Stimulated activated memory B cell treated with anti-CD40 and anti-IgM and Interleukin-4, amounts not matched to agents 10 μg/mL and 1 μg/mL and 100 μg/mL, for 72 hours (primary cell): Measurements from ENCODE around the gene NXN.
"Not testable (repeated sequence)": the region's sequence is repeated elsewhere in the genome, so short reads cannot be mapped to it uniquely, and the experiment has no call there.

Experiments
- ATAC-seq: fragments of 150-1000 bp; cut with Tn5 transposase; 2 replicates; pipeline ENCODE4 v1.10.0; 2021
- H3K27ac Mint-ChIP-seq: one replicate; pipeline ENCODE4 v1.8.0; 2022; ENCODE audit warnings: mild to moderate bottlenecking, mixed read lengths
- H3K27me3 Mint-ChIP-seq: one replicate; pipeline ENCODE4 v1.8.0; 2022; ENCODE audit warnings: mixed read lengths
- H3K36me3 Mint-ChIP-seq: one replicate; pipeline ENCODE4 v1.8.0; 2022; ENCODE audit warnings: mixed read lengths
- H3K4me1 Mint-ChIP-seq: one replicate; pipeline ENCODE4 v1.8.0; 2022; ENCODE audit warnings: mixed read lengths
- H3K4me3 Mint-ChIP-seq: one replicate; pipeline ENCODE4 v1.8.0; 2022; ENCODE audit warnings: mild to moderate bottlenecking, moderate library complexity, mixed read lengths
- H3K9me3 Mint-ChIP-seq: one replicate; pipeline ENCODE4 v1.8.0; 2022; ENCODE audit warnings: mixed read lengths

NXN gene

DNA sequence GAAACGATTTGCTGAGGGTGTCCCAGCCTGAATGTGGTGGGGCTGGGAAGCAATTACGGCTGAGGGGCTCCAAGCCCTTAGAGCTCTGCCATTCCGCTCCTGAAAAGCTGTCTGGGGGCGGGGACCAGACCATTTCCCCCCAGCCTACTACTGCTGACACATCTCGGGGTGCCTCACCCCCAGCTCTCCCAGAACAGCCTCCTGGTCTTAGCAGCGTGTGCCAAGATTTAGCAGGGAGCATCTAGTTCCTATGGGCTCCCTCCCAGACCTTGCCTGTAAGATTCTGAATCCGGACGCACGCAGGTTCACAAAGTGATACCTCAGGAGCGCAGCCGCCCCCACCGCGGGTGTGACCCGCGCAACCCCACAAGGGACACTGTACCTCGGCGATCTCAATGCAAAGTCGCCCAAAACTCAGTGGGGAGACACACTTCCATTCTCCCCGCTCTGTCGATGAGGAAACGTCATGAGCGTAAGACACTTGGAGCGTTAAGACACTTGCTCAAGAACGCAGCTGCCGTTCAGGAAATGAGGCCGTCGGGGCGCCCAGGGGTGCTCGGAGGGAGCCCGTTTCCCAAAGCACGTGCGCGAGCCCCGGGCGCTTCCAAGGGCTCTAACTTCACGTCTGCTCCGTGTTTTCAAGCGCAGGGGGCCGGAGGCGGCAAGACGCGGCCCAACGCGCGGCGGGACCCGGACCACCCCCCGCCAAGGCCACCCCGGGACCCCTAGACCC, 228.1 kb downstream of the NXN start:
- Mint-ChIP-seq H3K9me3 (no peaks in the 10 kb centered on the region), H3K36me3 (peaks cover 36% of the 10 kb centered on the region), H3K4me1 (peaks cover 38% of the 10 kb centered on the region), H3K27ac (peak overlapping the region; percentile 99), H3K27me3 (no peaks in the 10 kb centered on the region), H3K4me3 (peak overlapping the region; percentile 98)
- ATAC-seq: peak; percentile 67

DNA sequence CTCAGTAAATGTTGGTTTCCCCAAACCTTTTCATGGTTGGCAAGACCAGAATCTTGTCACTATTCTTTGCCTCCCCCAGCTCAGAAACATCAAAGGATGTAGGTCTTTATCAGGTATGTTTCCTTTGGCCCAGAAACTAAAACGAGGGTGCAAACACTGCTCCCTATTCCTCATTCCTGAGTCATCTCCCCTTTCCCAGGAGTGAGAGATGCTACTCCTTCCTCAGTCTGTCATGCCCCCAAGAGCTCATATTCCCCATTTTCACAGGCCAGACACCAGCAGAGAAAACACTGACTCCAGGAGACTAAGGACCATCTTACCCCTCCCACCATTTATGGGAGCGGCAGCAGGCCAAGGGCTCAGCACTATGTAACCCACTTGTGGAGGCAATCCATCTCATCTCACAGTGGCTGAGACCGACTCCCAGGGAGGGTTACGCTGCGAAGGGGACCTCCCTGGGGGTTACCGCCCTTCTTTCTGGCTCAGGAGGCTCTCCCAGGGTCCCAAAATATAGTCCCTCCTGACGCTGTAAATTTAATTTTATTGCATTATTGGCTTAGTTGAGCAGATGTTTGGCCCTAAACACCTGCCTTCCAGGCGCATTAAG, 229.0 kb downstream of the NXN start:
- H3K4me3 Mint-ChIP-seq: peak overlapping the region; percentile 98
- peak overlapping the region; percentile 99 for H3K27ac Mint-ChIP-seq
- H3K9me3 Mint-ChIP-seq: no peaks in the 10 kb centered on the region
- no peaks in the 10 kb centered on the region for H3K27me3 Mint-ChIP-seq
- ATAC-seq: no peak
- H3K4me1 Mint-ChIP-seq: peaks cover 38% of the 10 kb centered on the region
- peaks cover 32% of the 10 kb centered on the region for H3K36me3 Mint-ChIP-seq

DNA sequence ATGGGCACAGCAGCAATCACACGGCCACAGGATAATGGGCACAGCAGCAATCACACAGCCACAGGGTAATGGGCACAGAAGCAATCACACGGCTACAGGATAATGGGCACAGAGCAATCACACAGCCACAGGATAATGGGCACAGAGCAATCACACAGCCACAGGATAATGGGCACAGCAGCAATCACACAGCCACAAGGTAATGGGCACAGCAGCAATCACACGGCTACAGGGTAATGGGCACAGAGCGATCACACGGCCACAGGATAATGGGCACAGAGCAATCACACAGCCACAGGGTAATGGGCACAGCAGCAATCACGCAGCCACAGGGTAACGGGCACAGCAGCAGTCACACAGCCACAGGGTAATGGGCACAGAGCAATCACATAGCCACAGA, 230.2 kb downstream of the NXN start:
- Mint-ChIP-seq H3K36me3 (peaks cover 42% of the 10 kb centered on the region), H3K4me1 (peaks cover 38% of the 10 kb centered on the region)
- H3K9me3 Mint-ChIP-seq, ATAC-seq, H3K4me3 Mint-ChIP-seq, H3K27ac Mint-ChIP-seq, H3K27me3 Mint-ChIP-seq: not testable (repeated sequence)
